ENCODE results near the gene ATP6V0E1. TPM values are rescaled to one million over a fixed set of nuclear protein-coding genes. Genes with fewer than 3 reads are reported as not detected.

Gene ATP6V0E1
- total RNA-seq, 1 experiment from 2014 or later = 332 TPM

- BruUV-seq (replicated peaks) = no TSS peak
- no peaks in the 10 kb centered on the region for H3K9me3 ChIP-seq (ENCODE audit: control insufficient read depth, insufficient read depth, low read depth, low read length)
- in situ Hi-C loops (cut with HindIII; ENCODE audit: low pct_unique_long_range_greater_than_20kb, low sequenced_read_pairs) = no loop called here
- intact Hi-C loops (cut with micrococcal nuclease; ENCODE audit: unreplicated experiment) = loop anchor here (5.0 to 10.0 kb wide), 4 partner anchors 75 to 303 kb away; partner anchors contain the start of genes BNIP1 and CREBRF
- H3K36me3 ChIP-seq (ENCODE audit: control insufficient read depth, insufficient read depth, low read length) = no peaks in the 10 kb centered on the region; the same call in 1 of the 2 replicates
- H3K27ac ChIP-seq (ENCODE audit: low read length) = no peak overlapping the region
- no peak overlapping the region for H3K4me3 ChIP-seq (ENCODE audit: low read depth in 2 of 2, low read length in 2 of 2)
- ChIA-PET CTCF (no interaction called here), POLR2A (no interaction called here)
- H3K27me3 ChIP-seq (ENCODE audit: control insufficient read depth, insufficient read depth, low read length) = no peaks in the 10 kb centered on the region
- TF ChIP-seq SIN3A (IDR thresholded peaks at IDR 0.05; ENCODE audit: borderline replicate concordance, insufficient read depth, low read depth, low read length) (no peak), REST (IDR thresholded peaks at IDR 0.05; ENCODE audit: insufficient read depth in 1 of 2, low read depth in 2 of 2, low read length in 1 of 2) (no peak), TCF7L2 (IDR thresholded peaks at IDR 0.05; ENCODE audit: low read depth, low read length) (no peak), CTCF (IDR thresholded peaks at IDR 0.05) (no peak), POLR2AphosphoS5 (IDR thresholded peaks at IDR 0.05; ENCODE audit: low read depth, low read length) (no peak)
- no peak for DNase-seq (ENCODE audit: low read depth, low spot score)
- ATAC-seq = no peak
- no peaks in the 10 kb centered on the region for H3K4me1 ChIP-seq (ENCODE audit: control insufficient read depth, insufficient read depth, low read length)
Observed at GRCh38 chr5:172979778-172980177, 3.8 kb upstream of the ATP6V0E1 start.

GRCh38 chr5:172981931-172982330 lies 1.6 kb upstream of the ATP6V0E1 start:
- peaks cover 9% of the 10 kb centered on the region for H3K4me1 ChIP-seq (ENCODE audit: control insufficient read depth, insufficient read depth, low read length)
- in situ Hi-C loops (cut with HindIII; ENCODE audit: low pct_unique_long_range_greater_than_20kb, low sequenced_read_pairs) (no loop called here), intact Hi-C loops (cut with micrococcal nuclease; ENCODE audit: unreplicated experiment) (loop anchor here (5.0 to 10.0 kb wide), 2 partner anchors 73 to 160 kb away; partner anchors contain the start of genes BNIP1 and CREBRF)
- TF ChIP-seq CTCF (IDR thresholded peaks at IDR 0.05) (no peak), TCF7L2 (IDR thresholded peaks at IDR 0.05; ENCODE audit: low read depth, low read length) (no peak), REST (IDR thresholded peaks at IDR 0.05; ENCODE audit: insufficient read depth in 1 of 2, low read depth in 2 of 2, low read length in 1 of 2) (no peak), POLR2AphosphoS5 (IDR thresholded peaks at IDR 0.05; ENCODE audit: low read depth, low read length) (no peak), SIN3A (IDR thresholded peaks at IDR 0.05; ENCODE audit: borderline replicate concordance, insufficient read depth, low read depth, low read length) (no peak)
- BruUV-seq (replicated peaks) = no TSS peak
- ATAC-seq (no peak), DNase-seq (ENCODE audit: low read depth, low spot score) (no peak)
- ChIA-PET CTCF (interaction anchor here (0.7 kb wide), 1 partner anchor 163 kb away, joined by 3 read pairs; the partner anchor contains the start of gene BNIP1), POLR2A (no interaction called here)
- H3K27ac ChIP-seq (ENCODE audit: low read length) = no peak overlapping the region
- no peaks in the 10 kb centered on the region for H3K9me3 ChIP-seq (ENCODE audit: control insufficient read depth, insufficient read depth, low read depth, low read length)
- H3K27me3 ChIP-seq (ENCODE audit: control insufficient read depth, insufficient read depth, low read length) = no peaks in the 10 kb centered on the region
- H3K4me3 ChIP-seq (ENCODE audit: low read depth in 2 of 2, low read length in 2 of 2) = no peak overlapping the region
- no peaks in the 10 kb centered on the region; the same call in 1 of the 2 replicates for H3K36me3 ChIP-seq (ENCODE audit: control insufficient read depth, insufficient read depth, low read length)
